ENCODE data around the gene SLC27A2. TPM values are rescaled to one million over a fixed set of nuclear protein-coding genes. Genes with fewer than 3 reads are reported as not detected.

SLC27A2 gene
- total and polyA plus RNA-seq, 10 of the 15 experiments (the other 5 are each of a cell fraction or from before 2014, with no cell fraction given), result 0.22 to 1.2 (median 0.69) TPM; not detected in 1

DNA sequence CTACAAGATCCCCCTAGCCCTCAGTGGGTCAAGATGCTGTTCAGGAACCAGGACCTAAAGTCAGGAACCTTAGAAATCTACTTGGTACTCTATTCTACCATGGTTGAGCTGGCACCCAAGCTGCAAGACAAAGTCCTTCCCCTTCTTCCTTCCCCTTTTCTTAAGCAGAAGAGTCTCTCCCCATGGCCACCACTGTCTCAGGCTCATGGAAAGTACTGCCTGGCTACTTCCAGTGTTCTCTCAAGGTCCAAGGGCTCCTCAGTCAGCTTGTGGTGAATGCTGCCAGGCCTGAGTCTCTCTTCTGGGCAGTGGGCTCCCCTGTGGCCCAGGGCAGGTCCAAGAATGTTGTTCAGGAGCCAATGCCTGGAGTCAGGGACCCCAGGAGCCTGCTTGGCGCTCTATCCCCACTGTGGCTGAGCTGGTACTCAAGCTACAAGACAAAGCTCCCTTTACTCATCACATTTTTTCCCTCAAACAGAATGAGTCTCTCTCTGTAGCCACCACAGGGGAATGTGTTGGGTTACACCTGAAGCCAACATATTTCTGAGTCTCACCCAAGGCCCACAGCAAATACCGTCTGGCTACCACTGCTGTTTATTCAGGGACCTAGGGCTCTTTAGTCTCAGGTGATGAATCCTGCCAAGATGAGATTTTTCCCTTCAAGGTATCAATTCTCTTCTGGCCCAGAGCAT, 18.1 kb upstream of the SLC27A2 start (continued):
- TF ChIP-seq, protein P1, sequence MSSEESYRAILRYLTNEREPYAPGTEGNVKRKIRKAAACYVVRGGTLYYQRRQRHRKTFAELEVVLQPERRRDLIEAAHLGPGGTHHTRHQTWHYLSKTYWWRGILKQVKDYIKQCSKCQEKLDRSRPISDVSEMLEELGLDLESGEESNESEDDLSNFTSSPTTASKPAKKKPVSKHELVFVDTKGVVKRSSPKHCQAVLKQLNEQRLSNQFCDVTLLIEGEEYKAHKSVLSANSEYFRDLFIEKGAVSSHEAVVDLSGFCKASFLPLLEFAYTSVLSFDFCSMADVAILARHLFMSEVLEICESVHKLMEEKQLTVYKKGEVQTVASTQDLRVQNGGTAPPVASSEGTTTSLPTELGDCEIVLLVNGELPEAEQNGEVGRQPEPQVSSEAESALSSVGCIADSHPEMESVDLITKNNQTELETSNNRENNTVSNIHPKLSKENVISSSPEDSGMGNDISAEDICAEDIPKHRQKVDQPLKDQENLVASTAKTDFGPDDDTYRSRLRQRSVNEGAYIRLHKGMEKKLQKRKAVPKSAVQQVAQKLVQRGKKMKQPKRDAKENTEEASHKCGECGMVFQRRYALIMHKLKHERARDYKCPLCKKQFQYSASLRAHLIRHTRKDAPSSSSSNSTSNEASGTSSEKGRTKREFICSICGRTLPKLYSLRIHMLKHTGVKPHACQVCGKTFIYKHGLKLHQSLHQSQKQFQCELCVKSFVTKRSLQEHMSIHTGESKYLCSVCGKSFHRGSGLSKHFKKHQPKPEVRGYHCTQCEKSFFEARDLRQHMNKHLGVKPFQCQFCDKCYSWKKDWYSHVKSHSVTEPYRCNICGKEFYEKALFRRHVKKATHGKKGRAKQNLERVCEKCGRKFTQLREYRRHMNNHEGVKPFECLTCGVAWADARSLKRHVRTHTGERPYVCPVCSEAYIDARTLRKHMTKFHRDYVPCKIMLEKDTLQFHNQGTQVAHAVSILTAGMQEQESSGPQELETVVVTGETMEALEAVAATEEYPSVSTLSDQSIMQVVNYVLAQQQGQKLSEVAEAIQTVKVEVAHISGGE (CRISPR knock-in tag; IDR thresholded peaks at IDR 0.05), result no peak
- TF ChIP-seq BRCA1 (IDR thresholded peaks at IDR 0.05; ENCODE audit: low read depth, low read length) (no peak), RUNX3 (IDR thresholded peaks at IDR 0.05; ENCODE audit: low read length) (no peak), ZNF217 (IDR thresholded peaks at IDR 0.05) (no peak), STAT1 (conservative IDR thresholded peaks at IDR 0.05) (no peak), MXI1 (IDR thresholded peaks at IDR 0.05; ENCODE audit: low read depth, low read length) (no peak)

DNA sequence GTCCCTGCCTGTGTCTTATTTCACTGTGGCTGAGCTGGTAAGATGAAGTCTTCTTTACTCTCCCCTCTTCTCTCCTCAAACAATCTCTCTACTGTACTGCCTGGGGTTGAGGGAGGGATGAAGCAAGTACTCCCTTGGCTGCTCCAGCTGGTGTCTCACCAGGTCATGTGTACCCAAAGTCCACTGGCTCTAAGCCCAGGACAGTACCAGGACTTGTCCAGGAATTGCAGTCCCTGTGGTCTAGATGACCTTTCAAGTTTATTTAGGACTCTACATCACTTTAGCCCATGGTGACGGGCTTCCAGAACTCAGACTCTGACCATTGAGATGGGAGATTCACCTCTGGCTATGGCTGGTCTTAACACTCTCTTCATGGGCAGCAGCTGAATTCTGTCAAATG, 17.5 kb upstream of the SLC27A2 start:
- BruUV-seq (replicated peaks), result no TSS peak
- H3K27me3 ChIP-seq (replicated peaks in 1 of 2; ENCODE audit: control insufficient read depth in 2 of 2, insufficient read depth in 2 of 2, low read length in 1 of 2), result no peaks in the 10 kb centered on the region; a peak in 1 of 4 replicates
- H3K9ac ChIP-seq (ENCODE audit: control insufficient read depth, insufficient read depth, low read length), result no peak overlapping the region
- FAIRE-seq, result no peak
- no peaks in the 10 kb centered on the region for H3K79me2 ChIP-seq (ENCODE audit: control insufficient read depth, insufficient read depth, low read length)
- H3K9me3 ChIP-seq (replicated peaks; ENCODE audit: control insufficient read depth, insufficient read depth, low read length), result no peaks in the 10 kb centered on the region; the same call in 2 of the 3 replicates
- no peaks in the 10 kb centered on the region for H3K36me3 ChIP-seq (ENCODE audit: control insufficient read depth in 2 of 2, insufficient read depth in 2 of 2, low read length in 1 of 2)
- POLR2A ChIA-PET, result no interaction called here
- no peak overlapping the region for H3K27ac ChIP-seq (ENCODE audit: control insufficient read depth, insufficient read depth)
- in situ Hi-C loops (cut with MboI), result no loop called here
- no peaks in the 10 kb centered on the region for H4K20me1 ChIP-seq (ENCODE audit: control insufficient read depth, insufficient read depth)
- 53% methylated on average over 1 of the region's 1 CpG for WGBS (ENCODE audit: insufficient coverage, insufficient replicate concordance, low lambda C conversion rate, missing lambda C conversion rate)
- intact Hi-C loops (cut with micrococcal nuclease; ENCODE audit: unreplicated experiment), result no loop called here
- H3K4me2 ChIP-seq (ENCODE audit: control insufficient read depth, insufficient read depth), result no peak overlapping the region
- DNase-seq (ENCODE audit: low read depth, low spot score), result no peak
- RAD21 ChIA-PET (ENCODE audit: unreplicated experiment), result no interaction called here
- ATAC-seq, result no peak
- H3K4me3 ChIP-seq, result no peak overlapping the region
- no peak overlapping the region for H2AFZ ChIP-seq (ENCODE audit: control insufficient read depth, low read depth, low read length)
- SMC1A ChIA-PET (ENCODE audit: uncharacterized antibody, unreplicated experiment), result interaction anchor here (0.6 kb wide), 1 partner anchor 400 kb away, joined by 3 read pairs; no protein-coding TSS in a partner anchor
- no peaks in the 10 kb centered on the region for H3K4me1 ChIP-seq (ENCODE audit: control insufficient read depth, insufficient read depth, low read length)
- CTCF ChIA-PET, result interaction anchor here (0.9 kb wide), 1 partner anchor 151 kb away, joined by 3 read pairs; no protein-coding TSS in a partner anchor
- no peak for TF ChIP-seq BMI1 (IDR thresholded peaks at IDR 0.05; ENCODE audit: borderline replicate concordance)
- no peak for TF ChIP-seq KDM1A (IDR thresholded peaks at IDR 0.05; ENCODE audit: borderline replicate concordance)
- no peak for TF ChIP-seq MYB (IDR thresholded peaks at IDR 0.05; ENCODE audit: borderline replicate concordance, low read depth, low read length)
- TF ChIP-seq BACH1 (IDR thresholded peaks at IDR 0.05; ENCODE audit: borderline replicate concordance), result no peak
- TF ChIP-seq TCF7 (IDR thresholded peaks at IDR 0.05; ENCODE audit: borderline replicate concordance), result no peak
- no peak for TF ChIP-seq TCF3 (IDR thresholded peaks at IDR 0.05; ENCODE audit: borderline replicate concordance, insufficient read depth, low read depth, low read length)
- no peak for TF ChIP-seq KLF5 (IDR thresholded peaks at IDR 0.05; ENCODE audit: partially characterized antibody)
- TF ChIP-seq MXI1 (IDR thresholded peaks at IDR 0.05; ENCODE audit: low read depth, low read length), result no peak
- no peak for TF ChIP-seq NFIC (IDR thresholded peaks at IDR 0.05; ENCODE audit: low read depth, low read length)
- no peak for TF ChIP-seq POU2F2 (IDR thresholded peaks at IDR 0.05; ENCODE audit: borderline replicate concordance, low read depth, low read length)
- TF ChIP-seq, protein P2, sequence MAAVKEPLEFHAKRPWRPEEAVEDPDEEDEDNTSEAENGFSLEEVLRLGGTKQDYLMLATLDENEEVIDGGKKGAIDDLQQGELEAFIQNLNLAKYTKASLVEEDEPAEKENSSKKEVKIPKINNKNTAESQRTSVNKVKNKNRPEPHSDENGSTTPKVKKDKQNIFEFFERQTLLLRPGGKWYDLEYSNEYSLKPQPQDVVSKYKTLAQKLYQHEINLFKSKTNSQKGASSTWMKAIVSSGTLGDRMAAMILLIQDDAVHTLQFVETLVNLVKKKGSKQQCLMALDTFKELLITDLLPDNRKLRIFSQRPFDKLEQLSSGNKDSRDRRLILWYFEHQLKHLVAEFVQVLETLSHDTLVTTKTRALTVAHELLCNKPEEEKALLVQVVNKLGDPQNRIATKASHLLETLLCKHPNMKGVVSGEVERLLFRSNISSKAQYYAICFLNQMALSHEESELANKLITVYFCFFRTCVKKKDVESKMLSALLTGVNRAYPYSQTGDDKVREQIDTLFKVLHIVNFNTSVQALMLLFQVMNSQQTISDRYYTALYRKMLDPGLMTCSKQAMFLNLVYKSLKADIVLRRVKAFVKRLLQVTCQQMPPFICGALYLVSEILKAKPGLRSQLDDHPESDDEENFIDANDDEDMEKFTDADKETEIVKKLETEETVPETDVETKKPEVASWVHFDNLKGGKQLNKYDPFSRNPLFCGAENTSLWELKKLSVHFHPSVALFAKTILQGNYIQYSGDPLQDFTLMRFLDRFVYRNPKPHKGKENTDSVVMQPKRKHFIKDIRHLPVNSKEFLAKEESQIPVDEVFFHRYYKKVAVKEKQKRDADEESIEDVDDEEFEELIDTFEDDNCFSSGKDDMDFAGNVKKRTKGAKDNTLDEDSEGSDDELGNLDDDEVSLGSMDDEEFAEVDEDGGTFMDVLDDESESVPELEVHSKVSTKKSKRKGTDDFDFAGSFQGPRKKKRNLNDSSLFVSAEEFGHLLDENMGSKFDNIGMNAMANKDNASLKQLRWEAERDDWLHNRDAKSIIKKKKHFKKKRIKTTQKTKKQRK (IDR thresholded peaks at IDR 0.05; ENCODE audit: low read depth, low read length), result no peak
- TF ChIP-seq EGR1 (IDR thresholded peaks at IDR 0.05; ENCODE audit: borderline replicate concordance in 1 of 2, low read depth in 2 of 2, low read length in 2 of 2), result no peak
- no peak for TF ChIP-seq STAT1 (conservative IDR thresholded peaks at IDR 0.05)

Measured in GM12878 (cell line).